Measurements from ENCODE around the gene TVP23C.
"Not testable (repeated sequence)": the region's sequence is repeated elsewhere in the genome, so short reads cannot be mapped to it uniquely, and the experiment has no call there.

TVP23C gene

DNA sequence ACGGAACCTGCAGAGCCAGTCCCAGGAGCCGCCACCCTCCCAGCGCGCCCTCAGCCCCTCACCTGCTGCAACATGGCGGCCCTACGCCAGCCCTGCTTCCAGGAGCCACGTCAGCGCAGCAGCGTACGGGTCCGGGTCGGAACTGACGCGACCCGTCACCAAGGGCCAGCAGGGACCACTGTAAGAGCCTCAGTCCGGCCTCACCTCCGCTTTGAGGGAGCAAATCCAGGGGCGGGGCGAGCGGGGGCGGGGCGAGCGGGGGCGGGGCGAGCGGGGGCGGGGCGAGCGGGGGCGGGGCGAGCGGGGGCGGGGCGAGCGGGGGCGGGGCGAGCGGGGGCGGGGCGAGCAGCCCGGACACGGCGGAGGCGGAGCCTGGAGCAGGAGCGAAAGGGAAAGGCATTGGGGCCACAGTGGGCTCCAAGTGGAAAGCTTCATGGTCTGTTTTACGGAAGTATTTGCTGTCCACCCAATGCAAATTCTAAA, at the start of gene TVP23C:
Gene TVP23C, minus strand, starts transcription at position 109 of the 483 bp plus-strand sequence. Its CDS starts 35 bp downstream, at position 74.
- not testable (repeated sequence) for H3K9me3 ChIP-seq (ENCODE audit: severe bottlenecking); H3K4me1 ChIP-seq (ENCODE audit: insufficient read depth, poor library complexity, severe bottlenecking); H3K36me3 ChIP-seq (ENCODE audit: low read depth); H3K27ac ChIP-seq (ENCODE audit: poor library complexity, severe bottlenecking); H3K27me3 ChIP-seq (ENCODE audit: insufficient read depth, poor library complexity, severe bottlenecking)
- peak; percentile 87 for DNase-seq (ENCODE audit: low spot score)
- peak; percentile 96 for ATAC-seq (ENCODE audit: low read depth)
- peak within 1 kb of the TSS; percentile 71 for H3K4me3 ChIP-seq (ENCODE audit: severe bottlenecking)

GRCh38 chr17:15592960-15593359, 29.7 kb upstream of the TVP23C start:
- not testable (repeated sequence) for DNase-seq (ENCODE audit: low spot score); H3K9me3 ChIP-seq (ENCODE audit: severe bottlenecking); H3K4me1 ChIP-seq (ENCODE audit: insufficient read depth, poor library complexity, severe bottlenecking); H3K4me3 ChIP-seq (ENCODE audit: severe bottlenecking); H3K36me3 ChIP-seq (ENCODE audit: low read depth); H3K27ac ChIP-seq (ENCODE audit: poor library complexity, severe bottlenecking); ATAC-seq (ENCODE audit: low read depth); H3K27me3 ChIP-seq (ENCODE audit: insufficient read depth, poor library complexity, severe bottlenecking)

- not testable (repeated sequence) for H3K9me3 ChIP-seq (ENCODE audit: severe bottlenecking); DNase-seq (ENCODE audit: low spot score); H3K4me3 ChIP-seq (ENCODE audit: severe bottlenecking); H3K4me1 ChIP-seq (ENCODE audit: insufficient read depth, poor library complexity, severe bottlenecking); H3K27me3 ChIP-seq (ENCODE audit: insufficient read depth, poor library complexity, severe bottlenecking); ATAC-seq (ENCODE audit: low read depth); H3K36me3 ChIP-seq (ENCODE audit: low read depth); H3K27ac ChIP-seq (ENCODE audit: poor library complexity, severe bottlenecking)
These were observed 28.7 kb upstream of the TVP23C start for GRCh38 chr17:15591986-15592385.

DNA sequence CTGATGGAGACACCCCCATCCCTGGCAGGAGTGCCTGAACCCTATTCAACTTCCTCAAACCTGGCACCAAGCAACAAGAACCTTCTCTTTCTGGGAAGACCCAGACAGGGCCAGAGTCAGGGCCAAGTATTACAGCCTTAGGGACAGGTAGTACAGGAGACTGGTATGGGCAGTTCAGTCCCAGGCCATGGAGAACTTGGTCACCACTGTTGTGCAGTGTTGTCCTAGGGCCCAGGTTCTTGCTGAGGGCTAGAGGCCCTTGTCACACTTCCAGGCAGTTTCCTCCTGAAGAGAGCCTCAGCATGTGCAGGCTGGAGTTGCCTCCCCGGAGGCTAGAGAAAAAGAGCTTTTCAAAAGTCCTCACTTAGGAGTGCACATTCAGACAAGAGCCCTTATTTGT, 27.6 kb upstream of the TVP23C start:
- H3K36me3 ChIP-seq (ENCODE audit: low read depth); DNase-seq (ENCODE audit: low spot score); ATAC-seq (ENCODE audit: low read depth); H3K4me1 ChIP-seq (ENCODE audit: insufficient read depth, poor library complexity, severe bottlenecking); H3K4me3 ChIP-seq (ENCODE audit: severe bottlenecking); H3K27ac ChIP-seq (ENCODE audit: poor library complexity, severe bottlenecking); H3K27me3 ChIP-seq (ENCODE audit: insufficient read depth, poor library complexity, severe bottlenecking); H3K9me3 ChIP-seq (ENCODE audit: severe bottlenecking): not testable (repeated sequence)

DNA sequence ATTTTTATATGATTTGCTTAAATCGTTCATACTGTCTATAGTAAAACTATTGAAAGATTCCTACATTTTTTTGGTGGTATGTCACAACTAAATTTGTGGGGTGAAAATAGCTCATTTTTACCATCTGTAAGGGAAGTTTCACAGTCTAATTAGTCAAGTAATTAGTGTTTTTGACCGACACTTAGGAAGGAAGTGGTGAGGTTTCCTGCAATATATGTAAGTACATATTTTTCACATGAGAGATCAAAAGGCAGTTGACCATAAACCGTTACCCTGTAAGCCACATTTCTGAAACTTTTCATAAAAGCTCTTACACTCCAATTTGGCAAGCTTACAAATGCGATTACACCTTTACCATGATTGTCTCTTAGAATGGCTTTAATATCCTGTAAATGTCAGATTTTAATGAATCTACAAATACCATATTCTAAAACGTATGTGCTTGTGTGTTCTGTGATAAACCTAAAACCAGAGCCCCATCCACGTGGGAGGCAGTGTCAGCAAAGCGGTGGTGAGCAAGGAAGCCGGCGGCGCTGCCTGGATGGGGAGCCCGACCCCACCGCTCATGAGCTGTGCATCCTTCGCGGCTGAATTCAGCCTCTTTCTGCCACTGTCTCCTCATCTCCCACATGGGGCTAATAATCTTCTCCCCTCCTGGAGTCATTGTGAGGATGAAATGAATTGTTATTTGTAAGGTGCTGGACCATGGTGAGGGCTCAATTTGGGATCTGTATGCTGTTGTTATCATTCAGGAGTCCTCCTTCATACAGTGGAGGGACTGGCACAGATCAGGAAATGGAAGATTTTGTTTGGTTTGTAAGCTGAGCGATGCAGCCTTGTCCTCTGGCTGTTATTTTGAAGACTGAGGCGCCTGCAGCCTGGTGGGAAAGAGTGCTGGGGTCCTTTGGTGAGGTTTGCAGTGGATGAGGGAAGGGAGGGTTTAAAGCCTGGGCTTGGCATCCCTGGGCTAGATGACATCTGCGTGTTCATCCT, 26.6 kb upstream of the TVP23C start:
- not testable (repeated sequence) for ATAC-seq (ENCODE audit: low read depth); H3K27me3 ChIP-seq (ENCODE audit: insufficient read depth, poor library complexity, severe bottlenecking); H3K27ac ChIP-seq (ENCODE audit: poor library complexity, severe bottlenecking); H3K36me3 ChIP-seq (ENCODE audit: low read depth); DNase-seq (ENCODE audit: low spot score); H3K4me3 ChIP-seq (ENCODE audit: severe bottlenecking); H3K9me3 ChIP-seq (ENCODE audit: severe bottlenecking); H3K4me1 ChIP-seq (ENCODE audit: insufficient read depth, poor library complexity, severe bottlenecking)

- not testable (repeated sequence) for H3K27me3 ChIP-seq (ENCODE audit: insufficient read depth, poor library complexity, severe bottlenecking); H3K9me3 ChIP-seq (ENCODE audit: severe bottlenecking); DNase-seq (ENCODE audit: low spot score); H3K27ac ChIP-seq (ENCODE audit: poor library complexity, severe bottlenecking); ATAC-seq (ENCODE audit: low read depth); H3K4me1 ChIP-seq (ENCODE audit: insufficient read depth, poor library complexity, severe bottlenecking); H3K36me3 ChIP-seq (ENCODE audit: low read depth); H3K4me3 ChIP-seq (ENCODE audit: severe bottlenecking)
These were observed 24.7 kb upstream of the TVP23C start for GRCh38 chr17:15588017-15588416.

DNA sequence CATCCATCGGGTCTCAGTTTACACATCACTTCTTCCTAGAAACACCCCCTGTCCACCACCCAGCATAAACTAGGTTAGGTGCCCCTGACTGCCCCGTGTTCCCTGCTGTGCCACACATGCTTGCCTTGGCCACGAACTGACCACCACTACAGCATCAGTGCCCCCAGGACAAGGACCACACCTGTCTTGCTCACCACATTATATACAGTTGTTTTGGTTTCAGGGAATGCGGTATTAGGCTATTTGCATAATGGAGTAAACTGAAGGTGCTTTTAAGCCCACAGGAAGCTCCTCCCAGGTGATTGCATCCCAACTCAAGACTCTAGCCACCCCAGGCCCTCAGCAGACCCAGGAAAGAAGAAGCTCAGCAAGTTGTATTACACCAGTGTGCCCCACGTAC, 20.0 kb upstream of the TVP23C start:
- not testable (repeated sequence) for H3K4me1 ChIP-seq (ENCODE audit: insufficient read depth, poor library complexity, severe bottlenecking); DNase-seq (ENCODE audit: low spot score); ATAC-seq (ENCODE audit: low read depth)

GRCh38 chr17:15581462-15581861, 18.2 kb upstream of the TVP23C start:
- not testable (repeated sequence) for H3K36me3 ChIP-seq (ENCODE audit: low read depth); H3K4me1 ChIP-seq (ENCODE audit: insufficient read depth, poor library complexity, severe bottlenecking); H3K27ac ChIP-seq (ENCODE audit: poor library complexity, severe bottlenecking); H3K27me3 ChIP-seq (ENCODE audit: insufficient read depth, poor library complexity, severe bottlenecking); H3K9me3 ChIP-seq (ENCODE audit: severe bottlenecking); H3K4me3 ChIP-seq (ENCODE audit: severe bottlenecking); ATAC-seq (ENCODE audit: low read depth); DNase-seq (ENCODE audit: low spot score)

More for the DNA sequence above, 20.0 kb upstream of the TVP23C start:
- not testable (repeated sequence) for H3K36me3 ChIP-seq (ENCODE audit: low read depth); H3K9me3 ChIP-seq (ENCODE audit: severe bottlenecking); H3K4me3 ChIP-seq (ENCODE audit: severe bottlenecking); H3K27me3 ChIP-seq (ENCODE audit: insufficient read depth, poor library complexity, severe bottlenecking); H3K27ac ChIP-seq (ENCODE audit: poor library complexity, severe bottlenecking)

- ATAC-seq (ENCODE audit: low read depth); H3K27ac ChIP-seq (ENCODE audit: poor library complexity, severe bottlenecking); H3K9me3 ChIP-seq (ENCODE audit: severe bottlenecking); H3K4me1 ChIP-seq (ENCODE audit: insufficient read depth, poor library complexity, severe bottlenecking); H3K36me3 ChIP-seq (ENCODE audit: low read depth); DNase-seq (ENCODE audit: low spot score); H3K4me3 ChIP-seq (ENCODE audit: severe bottlenecking); H3K27me3 ChIP-seq (ENCODE audit: insufficient read depth, poor library complexity, severe bottlenecking): not testable (repeated sequence)
These were observed 13.6 kb upstream of the TVP23C start for GRCh38 chr17:15576848-15577247.

GRCh38 chr17:15574660-15575059, 11.4 kb upstream of the TVP23C start:
- not testable (repeated sequence) for H3K27ac ChIP-seq (ENCODE audit: poor library complexity, severe bottlenecking); H3K27me3 ChIP-seq (ENCODE audit: insufficient read depth, poor library complexity, severe bottlenecking); H3K9me3 ChIP-seq (ENCODE audit: severe bottlenecking); DNase-seq (ENCODE audit: low spot score); ATAC-seq (ENCODE audit: low read depth); H3K4me3 ChIP-seq (ENCODE audit: severe bottlenecking); H3K4me1 ChIP-seq (ENCODE audit: insufficient read depth, poor library complexity, severe bottlenecking); H3K36me3 ChIP-seq (ENCODE audit: low read depth)

DNA sequence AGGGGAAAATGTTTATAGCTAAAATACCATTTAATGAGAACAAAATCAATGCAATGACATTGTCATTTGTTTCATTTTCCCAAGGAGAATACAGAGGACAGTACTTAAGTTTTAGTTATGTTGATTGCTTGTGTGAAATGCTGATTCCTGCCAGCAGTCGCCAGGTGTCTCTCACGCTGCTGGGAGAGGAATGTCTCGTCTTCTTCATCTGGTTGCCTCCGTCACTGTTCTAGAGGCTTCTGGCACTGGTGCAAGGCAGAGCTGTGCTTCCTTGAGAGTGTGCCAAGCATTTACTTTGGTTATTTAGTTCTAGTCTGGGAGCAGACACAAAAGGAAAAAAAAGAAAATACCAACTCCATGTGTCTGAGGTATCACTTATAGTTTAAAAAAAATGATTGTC, 10.6 kb upstream of the TVP23C start:
- H3K27ac ChIP-seq (ENCODE audit: poor library complexity, severe bottlenecking); H3K4me1 ChIP-seq (ENCODE audit: insufficient read depth, poor library complexity, severe bottlenecking); DNase-seq (ENCODE audit: low spot score); H3K27me3 ChIP-seq (ENCODE audit: insufficient read depth, poor library complexity, severe bottlenecking); H3K9me3 ChIP-seq (ENCODE audit: severe bottlenecking); ATAC-seq (ENCODE audit: low read depth); H3K4me3 ChIP-seq (ENCODE audit: severe bottlenecking); H3K36me3 ChIP-seq (ENCODE audit: low read depth): not testable (repeated sequence)

Data from RWPE2 (cell line).